Prostate gland (tissue), 2 donors: Measurements from ENCODE around the gene FCHSD2. TPM values are rescaled to one million over a fixed set of nuclear protein-coding genes. Genes with fewer than 3 reads are reported as not detected.

Source experiments
- DNase-seq: peaks from one replicate; pipeline ENCODE4 v3.0.0-alpha.2; 2019; ENCODE audit warnings: low spot score
- H3K27ac ChIP-seq, 2 donors: fragments of 200-600 bp; sonication (generic); 2 replicates each; pipeline ENCODE4 v1.5.1; 2017 to 2019
- H3K27me3 ChIP-seq: fragments of 200-600 bp; sonication (generic); replicated peaks from 2 replicates; pipeline ENCODE4 v1.5.1; 2019; ENCODE audit not compliant: insufficient read depth
- H3K36me3 ChIP-seq, 2 donors: fragments of 200-600 bp; sonication (generic); 1 replicate in 1 of 2; 2 replicates in 1 of 2; pipeline versions ENCODE4 v1.5.1 to v1.8.1; 2017 to 2019
- H3K4me1 ChIP-seq: fragments of 200-600 bp; sonication (generic); replicated peaks from 2 replicates; pipeline ENCODE4 v1.5.1; 2019
- H3K4me3 ChIP-seq, 2 donors: fragments of 200-600 bp; sonication (generic); 2 replicates each; pipeline ENCODE4 v1.5.1; 2017 to 2019
- H3K9me3 ChIP-seq: fragments of 200-600 bp; sonication (generic); 2 replicates; pipeline ENCODE4 v1.5.1; 2017
- POLR2A ChIP-seq: fragments of 450-650 bp; IDR thresholded peaks from one replicate; pipeline ENCODE4 v1.6.1; 2016; ENCODE audit warnings: antibody characterized with exemption, mild to moderate bottlenecking
- POLR2AphosphoS5 ChIP-seq: sonication (generic); formaldehyde crosslinking; IDR thresholded peaks from one replicate; pipeline ENCODE4 v1.6.1; 2017; ENCODE audit warnings: antibody characterized with exemption
- WGBS: methylation state at CpG from one replicate; pipeline ENCODE4 v1.1.5; 2018; 5-methylcytosine and 5-hydroxymethylcytosine counted together
- intact Hi-C: fragments of 100-400 bp; cut with DNase I; formaldehyde crosslinking; loops from one replicate; pipeline ENCODE4 v1.14.2; 2022
- total RNA-seq, 2 donors: library from RNA; depleted of rRNA; stranded (reverse); fragments of >200 nt; gene quantifications; one replicate each; pipeline ENCODE4 v1.1.0, GENCODE V29; 2016
- TF ChIP-seq, protein P1 (sequence below), 4 experiments: fragments of 200-600 bp in 2 of 4; fragments of 450-650 bp in 2 of 4; sonication (generic) in 2 of 4; IDR thresholded peaks; 1 replicate in 3 of 4; 2 replicates in 1 of 4; pipeline ENCODE4 v1.5.1; 2016 to 2019; ENCODE audit warnings: antibody characterized with exemption in 4 of 4, mild to moderate bottlenecking in 2 of 4, moderate library complexity in 2 of 4

The FCHSD2 gene
- total RNA-seq, 2 donors from 2014 or later = 9.9 to 45.3 TPM

DNA sequence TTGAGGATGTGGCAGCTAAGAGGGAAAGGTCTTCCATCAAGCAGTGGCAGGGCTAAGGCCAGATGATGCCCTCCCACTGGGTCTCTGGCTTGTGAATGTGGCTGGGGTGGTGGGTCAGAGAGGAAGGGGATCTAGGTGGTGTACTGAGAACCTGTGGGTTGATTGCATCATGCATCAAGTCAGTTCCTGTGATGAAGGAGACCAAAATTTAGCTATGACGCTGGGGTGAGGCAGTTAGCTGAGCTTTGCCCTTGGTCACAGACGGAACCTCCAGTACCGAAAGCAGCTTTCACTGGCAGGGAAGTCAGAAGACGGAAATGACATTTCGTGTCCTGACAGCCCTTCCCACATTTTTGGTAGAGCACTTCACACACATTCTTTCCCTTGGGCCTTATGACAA, 307.2 kb downstream of the FCHSD2 start:
- no peak for DNase-seq
- TF ChIP-seq, protein P1, sequence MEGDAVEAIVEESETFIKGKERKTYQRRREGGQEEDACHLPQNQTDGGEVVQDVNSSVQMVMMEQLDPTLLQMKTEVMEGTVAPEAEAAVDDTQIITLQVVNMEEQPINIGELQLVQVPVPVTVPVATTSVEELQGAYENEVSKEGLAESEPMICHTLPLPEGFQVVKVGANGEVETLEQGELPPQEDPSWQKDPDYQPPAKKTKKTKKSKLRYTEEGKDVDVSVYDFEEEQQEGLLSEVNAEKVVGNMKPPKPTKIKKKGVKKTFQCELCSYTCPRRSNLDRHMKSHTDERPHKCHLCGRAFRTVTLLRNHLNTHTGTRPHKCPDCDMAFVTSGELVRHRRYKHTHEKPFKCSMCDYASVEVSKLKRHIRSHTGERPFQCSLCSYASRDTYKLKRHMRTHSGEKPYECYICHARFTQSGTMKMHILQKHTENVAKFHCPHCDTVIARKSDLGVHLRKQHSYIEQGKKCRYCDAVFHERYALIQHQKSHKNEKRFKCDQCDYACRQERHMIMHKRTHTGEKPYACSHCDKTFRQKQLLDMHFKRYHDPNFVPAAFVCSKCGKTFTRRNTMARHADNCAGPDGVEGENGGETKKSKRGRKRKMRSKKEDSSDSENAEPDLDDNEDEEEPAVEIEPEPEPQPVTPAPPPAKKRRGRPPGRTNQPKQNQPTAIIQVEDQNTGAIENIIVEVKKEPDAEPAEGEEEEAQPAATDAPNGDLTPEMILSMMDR (IDR thresholded peaks at IDR 0.05) = no peak
- TF ChIP-seq POLR2AphosphoS5 = no peak
- TF ChIP-seq POLR2A = no peak
- intact Hi-C loops = loop anchor here (5.0 to 10.0 kb wide), 2 partner anchors 310 to 407 kb away; partner anchors contain the start of gene FCHSD2
- Histone ChIP-seq H3K4me1 (peaks cover 5% of the 10 kb centered on the region), H3K9me3 (no peaks in the 10 kb centered on the region), H3K27ac (peak overlapping the region; percentile 6 to 38), H3K4me3 (no peak overlapping the region), H3K27me3 (no peaks in the 10 kb centered on the region), H3K36me3 (no peaks in the 10 kb centered on the region)
- WGBS = 72% methylated on average over 5 of the region's 5 CpGs

- H3K27ac ChIP-seq = peak overlapping the region; percentile 15 to 48
- 45% methylated on average over 8 of the region's 8 CpGs for WGBS
These were observed 308.2 kb downstream of the FCHSD2 start for GRCh38 chr11:72833811-72834493.

GRCh38 chr11:72833083-72833733, 308.9 kb downstream of the FCHSD2 start:
- intact Hi-C loops = loop anchor here (5.0 to 10.0 kb wide), 2 partner anchors 312 to 409 kb away; partner anchors contain the start of gene FCHSD2
- TF ChIP-seq POLR2A = no peak
- TF ChIP-seq, protein P1 (IDR thresholded peaks at IDR 0.05) = no peak
- no peak for TF ChIP-seq POLR2AphosphoS5
- no peak for DNase-seq
- 93% methylated on average over 5 of the region's 5 CpGs for WGBS
- Histone ChIP-seq H3K27ac (peak overlapping the region; percentile 15 to 48), H3K4me3 (no peak overlapping the region), H3K36me3 (no peaks in the 10 kb centered on the region), H3K27me3 (no peaks in the 10 kb centered on the region), H3K9me3 (no peaks in the 10 kb centered on the region), H3K4me1 (peaks cover 5% of the 10 kb centered on the region)

More at GRCh38 chr11:72833811-72834493, 308.2 kb downstream of the FCHSD2 start:
- Histone ChIP-seq H3K27me3 (no peaks in the 10 kb centered on the region), H3K4me1 (peaks cover 5% of the 10 kb centered on the region), H3K4me3 (no peak overlapping the region), H3K36me3 (no peaks in the 10 kb centered on the region), H3K9me3 (no peaks in the 10 kb centered on the region)
- intact Hi-C loops = loop anchor here (5.0 to 10.0 kb wide), 2 partner anchors 311 to 408 kb away; partner anchors contain the start of gene FCHSD2
- TF ChIP-seq POLR2AphosphoS5 (peak; percentile 9), POLR2A (no peak)
- no peak for DNase-seq

DNA sequence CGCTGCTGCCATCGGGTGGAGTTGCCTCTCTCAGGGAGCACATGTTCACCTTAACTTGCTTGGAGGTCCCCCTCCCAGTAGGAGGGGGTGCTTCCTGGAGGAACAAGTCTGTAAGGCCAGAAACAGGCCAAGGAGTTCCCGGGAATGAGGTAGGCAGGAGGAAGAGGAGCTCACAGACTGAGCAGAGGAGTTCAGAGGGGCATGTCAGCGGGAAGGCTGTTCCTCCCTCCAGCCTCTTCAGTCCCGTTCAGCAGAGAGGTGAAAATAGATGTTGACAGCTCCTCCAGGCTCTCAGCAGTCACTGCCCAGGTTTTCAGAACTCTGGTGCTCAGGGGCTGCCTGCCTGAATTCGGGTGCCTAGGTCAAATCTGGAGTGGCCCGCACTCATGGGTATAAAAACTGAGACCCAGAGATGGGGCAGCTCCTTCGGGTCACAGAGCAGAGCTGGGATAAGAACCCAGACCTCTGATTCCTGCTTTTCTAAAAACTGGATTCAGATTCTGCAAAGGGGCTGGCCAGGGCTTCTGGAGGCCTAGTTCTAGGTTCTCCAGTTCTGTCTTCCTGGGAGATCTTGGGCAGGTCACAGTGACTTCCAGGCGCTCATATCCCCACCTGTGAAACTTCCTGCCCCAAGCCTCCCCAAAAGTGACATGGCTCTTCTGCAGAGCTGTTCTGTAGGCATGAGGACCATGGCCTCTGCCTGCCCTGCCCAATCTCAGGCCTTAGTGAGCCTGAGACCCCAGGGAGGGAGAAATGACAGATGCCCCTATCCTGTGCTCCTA, 309.6 kb downstream of the FCHSD2 start:
- Histone ChIP-seq H3K27me3 (no peaks in the 10 kb centered on the region), H3K4me1 (peaks cover 5% of the 10 kb centered on the region), H3K36me3 (no peaks in the 10 kb centered on the region), H3K4me3 (no peak overlapping the region), H3K27ac (peak overlapping the region; percentile 0 to 37), H3K9me3 (no peaks in the 10 kb centered on the region)
- TF ChIP-seq POLR2AphosphoS5 = no peak
- TF ChIP-seq POLR2A = no peak
- TF ChIP-seq, protein P1 (IDR thresholded peaks at IDR 0.05) = no peak
- 63% methylated on average over 9 of the region's 9 CpGs for WGBS
- intact Hi-C loops = loop anchor here (5.0 to 10.0 kb wide), 2 partner anchors 312 to 410 kb away; partner anchors contain the start of gene FCHSD2
- DNase-seq = no peak
